SK-N-MC (cell line): ENCODE measurements around the gene CDH24.
"Not testable (repeated sequence)": the region's sequence is repeated elsewhere in the genome, so short reads cannot be mapped to it uniquely, and the experiment has no call there.

Experiments
- DNase-seq: peaks from one replicate; pipeline ENCODE4 v3.0.0-alpha.2; 2011; ENCODE audit warnings: low read depth, low spot score
- H3K27ac ChIP-seq: fragments of 200-600 bp; sonication (generic); 2 replicates; pipeline ENCODE4 v1.5.1; 2016; ENCODE audit warnings: mixed run types
- H3K36me3 ChIP-seq: fragments of 200-600 bp; sonication (generic); 2 replicates; pipeline ENCODE4 v1.6.1; 2017; ENCODE audit warnings: antibody characterized with exemption, low read length, mixed read lengths; ENCODE audit not compliant: insufficient read depth
- H3K4me3 ChIP-seq: fragments of 200-600 bp; sonication (generic); 2 replicates; pipeline ENCODE4 v1.5.1; 2016
- H3K9ac ChIP-seq: fragments of 200-600 bp; sonication (generic); 2 replicates; pipeline ENCODE4 v1.8.0; 2017; ENCODE audit warnings: mixed run types, mixed read lengths; ENCODE audit not compliant: insufficient read length
- H3K9me3 ChIP-seq: fragments of 200-600 bp; sonication (generic); 2 replicates; pipeline ENCODE4 v1.6.1; 2017; ENCODE audit warnings: low read depth, mild to moderate bottlenecking, antibody characterized with exemption, low read length, moderate library complexity, mixed read lengths
- EZH2 ChIP-seq: fragments of 200-600 bp; sonication (generic); IDR thresholded peaks from one replicate; pipeline ENCODE4 v1.6.1; 2017; ENCODE audit warnings: antibody characterized with exemption
- FOXP2 ChIP-seq: optimal IDR thresholded peaks from 2 replicates; pipeline ENCODE3; 2011; ENCODE audit warnings: mild to moderate bottlenecking, moderate library complexity; ENCODE audit not compliant: insufficient read depth; ENCODE audit errors: extremely low read length, control extremely low read depth
- POLR2AphosphoS5 ChIP-seq: IDR thresholded peaks from 2 replicates; pipeline ENCODE4 v1.6.1; 2012; ENCODE audit warnings: mild to moderate bottlenecking, low read depth, low read length, borderline replicate concordance

CDH24 gene

GRCh38 chr14:23021889-23022442 is 35.4 kb downstream of the CDH24 start:
- DNase-seq: no peak
- no peak overlapping the region for H3K4me3 ChIP-seq
- H3K36me3 ChIP-seq: peaks cover 16% of the 10 kb centered on the region
- TF ChIP-seq POLR2AphosphoS5 (no peak), EZH2 (no peak), FOXP2 (no peak)
- H3K9me3 ChIP-seq: no peaks in the 10 kb centered on the region
- no peak overlapping the region for H3K9ac ChIP-seq
- peak overlapping the region; percentile 54; the same call in 1 of the 2 replicates for H3K27ac ChIP-seq

- DNase-seq: no peak
- H3K9me3 ChIP-seq: no peaks in the 10 kb centered on the region
- TF ChIP-seq EZH2 (no peak), FOXP2 (no peak), POLR2AphosphoS5 (no peak)
Measured at GRCh38 chr14:23021434-23021833, 35.9 kb downstream of the CDH24 start.

GRCh38 chr14:23020143-23021128 is 36.9 kb downstream of the CDH24 start:
- H3K4me3 ChIP-seq: no peak overlapping the region
- no peak overlapping the region for H3K9ac ChIP-seq
- H3K36me3 ChIP-seq: peaks cover 6% of the 10 kb centered on the region
- H3K27ac ChIP-seq: no peak overlapping the region
- no peaks in the 10 kb centered on the region for H3K9me3 ChIP-seq
- TF ChIP-seq FOXP2 (no peak), POLR2AphosphoS5 (no peak), EZH2 (no peak)
- no peak for DNase-seq

More at GRCh38 chr14:23021434-23021833, 35.9 kb downstream of the CDH24 start:
- Histone ChIP-seq H3K27ac (0 out of 2 replicates have a peak overlapping the region, but pooled peaks have one; percentile 22), H3K9ac (no peak overlapping the region), H3K4me3 (no peak overlapping the region), H3K36me3 (peaks cover 16% of the 10 kb centered on the region)

- TF ChIP-seq EZH2: no peak
- no peak for TF ChIP-seq POLR2AphosphoS5
- TF ChIP-seq FOXP2: no peak
- H3K4me3 ChIP-seq: no peak overlapping the region
- H3K36me3 ChIP-seq: no peaks in the 10 kb centered on the region
- H3K27ac ChIP-seq: no peak overlapping the region
- no peaks in the 10 kb centered on the region for H3K9me3 ChIP-seq
- DNase-seq: no peak
- no peak overlapping the region for H3K9ac ChIP-seq
Measured at GRCh38 chr14:23018107-23018506, 39.2 kb downstream of the CDH24 start.

- H3K36me3 ChIP-seq: no peaks in the 10 kb centered on the region
- H3K4me3 ChIP-seq: no peak overlapping the region
- no peaks in the 10 kb centered on the region for H3K9me3 ChIP-seq
- H3K9ac ChIP-seq: no peak overlapping the region
- no peak for TF ChIP-seq EZH2
- no peak for TF ChIP-seq FOXP2
- TF ChIP-seq POLR2AphosphoS5: no peak
- DNase-seq: no peak
- no peak overlapping the region for H3K27ac ChIP-seq
Measured at GRCh38 chr14:23017091-23017490, 40.2 kb downstream of the CDH24 start.

GRCh38 chr14:23015618-23016017 is 41.7 kb downstream of the CDH24 start:
- no peak overlapping the region for H3K27ac ChIP-seq
- H3K9me3 ChIP-seq: no peaks in the 10 kb centered on the region
- no peak for DNase-seq
- no peaks in the 10 kb centered on the region for H3K36me3 ChIP-seq
- no peak overlapping the region for H3K4me3 ChIP-seq
- TF ChIP-seq FOXP2 (no peak), POLR2AphosphoS5 (no peak), EZH2 (no peak)
- H3K9ac ChIP-seq: no peak overlapping the region

- H3K36me3 ChIP-seq, H3K27ac ChIP-seq, DNase-seq: not testable (repeated sequence)
Measured at GRCh38 chr14:23013749-23014054, 43.6 kb downstream of the CDH24 start.

GRCh38 chr14:23013054-23013748 is 44.1 kb downstream of the CDH24 start:
- no peaks in the 10 kb centered on the region for H3K9me3 ChIP-seq
- no peak overlapping the region for H3K4me3 ChIP-seq
- peak overlapping the region; percentile 35; the same call in 1 of the 2 replicates for H3K27ac ChIP-seq
- H3K9ac ChIP-seq: no peak overlapping the region
- no peaks in the 10 kb centered on the region for H3K36me3 ChIP-seq
- DNase-seq: no peak
- no peak for TF ChIP-seq FOXP2
- no peak for TF ChIP-seq POLR2AphosphoS5
- TF ChIP-seq EZH2: no peak

More at GRCh38 chr14:23013749-23014054, 43.6 kb downstream of the CDH24 start:
- not testable (repeated sequence) for H3K9ac ChIP-seq, H3K9me3 ChIP-seq, H3K4me3 ChIP-seq
